Hematopoietic multipotent progenitor cell treated with erythropoietin and hydrocortisone succinate and interleukin-3 and kit ligand, for 17 days (in vitro differentiated cells): Measurements from ENCODE around the gene SPRN.
"Not testable (repeated sequence)": the region's sequence is repeated elsewhere in the genome, so short reads cannot be mapped to it uniquely, and the experiment has no call there.

Experiments used
- DNase-seq: peaks from one replicate; pipeline ENCODE4 v3.0.0-alpha.2; 2015; ENCODE audit warnings: low spot score

SPRN gene

GRCh38 chr10:133439517-133440461, 15.4 kb upstream of the SPRN start:
- no peak for DNase-seq

- no peak for DNase-seq
Observed at GRCh38 chr10:133438711-133439273, 14.4 kb upstream of the SPRN start.

- not testable (repeated sequence) for DNase-seq
Observed at GRCh38 chr10:133432789-133433188, 8.4 kb upstream of the SPRN start.

- not testable (repeated sequence) for DNase-seq
Observed at GRCh38 chr10:133431888-133432613, 7.6 kb upstream of the SPRN start.

- DNase-seq: not testable (repeated sequence)
Observed at GRCh38 chr10:133429571-133429970, 5.1 kb upstream of the SPRN start.

GRCh38 chr10:133424102-133424501, 323 bp downstream of the SPRN start:
- not testable (repeated sequence) for DNase-seq

- DNase-seq: no peak
Observed at GRCh38 chr10:133422807-133423771, 1.3 kb downstream of the SPRN start.

GRCh38 chr10:133422223-133422806, 2.1 kb downstream of the SPRN start:
- no peak for DNase-seq

GRCh38 chr10:133421336-133422222, 2.8 kb downstream of the SPRN start:
- DNase-seq: no peak

GRCh38 chr10:133420579-133420978, 3.8 kb downstream of the SPRN start:
- DNase-seq: no peak

GRCh38 chr10:133420028-133420427, 4.4 kb downstream of the SPRN start:
- DNase-seq: no peak

GRCh38 chr10:133419211-133419950, 5.0 kb downstream of the SPRN start:
- no peak for DNase-seq

- no peak for DNase-seq
Observed at GRCh38 chr10:133418289-133418993, 6.0 kb downstream of the SPRN start.

GRCh38 chr10:133415752-133416151, 8.7 kb downstream of the SPRN start:
- no peak for DNase-seq

GRCh38 chr10:133414401-133414800, 10.0 kb downstream of the SPRN start:
- DNase-seq: not testable (repeated sequence)

GRCh38 chr10:133412381-133412711, 12.1 kb downstream of the SPRN start:
- DNase-seq: no peak

- DNase-seq: no peak
Observed at GRCh38 chr10:133411523-133412380, 12.7 kb downstream of the SPRN start.
